Measurements from ENCODE around the gene PLIN3. TPM values are rescaled to one million over a fixed set of nuclear protein-coding genes. Genes with fewer than 3 reads are reported as not detected.
A peak's percentile ranks its signal among the peaks of the same experiment; 100 is the strongest.
"Not testable (repeated sequence)": the region's sequence is repeated elsewhere in the genome, so short reads cannot be mapped to it uniquely, and the experiment has no call there.

The PLIN3 gene
- total and polyA plus RNA-seq, 2 of the 8 experiments (the other 6 are each of a cell fraction or from before 2014, with no cell fraction given): 60.7 to 61.5 TPM

GRCh38 chr19:4832776-4833175, 34.7 kb downstream of the PLIN3 start:
- ChIA-PET POLR2A (ENCODE audit: partially characterized antibody) (no interaction called here), CTCF (ENCODE audit: partially characterized antibody) (no interaction called here)
- H2BK120ac ChIP-seq (replicated peaks; ENCODE audit: low read depth, low read length): no peak overlapping the region
- no peak for TF ChIP-seq KDM1A (IDR thresholded peaks at IDR 0.05; ENCODE audit: borderline replicate concordance, low read length)
- no peak overlapping the region for H4K91ac ChIP-seq (replicated peaks; ENCODE audit: insufficient read length, low read length)
- H3K27me3 ChIP-seq (replicated peaks in 1 of 4; ENCODE audit: control insufficient read depth in 3 of 4, extremely low read depth in 1 of 4, insufficient read depth in 3 of 4, low read length in 3 of 4): peaks cover 0 to 16% (median 12%) of the 10 kb centered on the region in 4 experiments; a peak in 6 of 7 replicates
- H2BK20ac ChIP-seq (ENCODE audit: low read length): no peak overlapping the region
- no peaks in the 10 kb centered on the region for H3K36me3 ChIP-seq (ENCODE audit: control insufficient read depth in 2 of 4, insufficient read depth in 4 of 4, low read length in 3 of 4)
- 91% methylated on average over 5 of the region's 5 CpGs; no CpG with 5 or more reads in 1 of the 2 experiments for WGBS, 2 experiments (ENCODE audit: extremely low coverage in 1 of 2, insufficient coverage in 1 of 2, insufficient read length in 1 of 2, insufficient replicate concordance in 2 of 2, low coverage in 1 of 2, low lambda C conversion rate in 2 of 2, missing lambda C conversion rate in 1 of 2)
- no peaks in the 10 kb centered on the region for H3K79me1 ChIP-seq (ENCODE audit: low read depth, low read length)
- H3K4me1 ChIP-seq (replicated peaks in 1 of 4; ENCODE audit: control insufficient read depth in 3 of 4, insufficient read depth in 4 of 4, low read length in 3 of 4): no peaks in the 10 kb centered on the region
- H3K4me2 ChIP-seq (ENCODE audit: insufficient read depth in 1 of 2, low read depth in 2 of 2, low read length in 2 of 2): no peak overlapping the region
- no peak overlapping the region for H2BK12ac ChIP-seq (ENCODE audit: low read depth, low read length)
- H3K4me3 ChIP-seq (ENCODE audit: extremely low read depth in 1 of 4, insufficient read depth in 2 of 4, low read depth in 3 of 4, low read length in 4 of 4): no peak overlapping the region
- DNase-seq (ENCODE audit: low read depth in 1 of 2, low spot score in 2 of 2): no peak
- no peak overlapping the region for H3K18ac ChIP-seq (ENCODE audit: extremely low read depth, low read length)
- no peak overlapping the region for H3K23ac ChIP-seq (ENCODE audit: insufficient read length)
- H4K20me1 ChIP-seq (replicated peaks in 1 of 2; ENCODE audit: control insufficient read depth in 1 of 2, insufficient read depth in 2 of 2, low read length in 2 of 2): no peaks in the 10 kb centered on the region
- no peaks in the 10 kb centered on the region for H3K79me2 ChIP-seq (ENCODE audit: control insufficient read depth in 1 of 2, insufficient read depth in 2 of 2, low read length in 2 of 2)
- FAIRE-seq: no peak
- no peak overlapping the region for H2BK15ac ChIP-seq (ENCODE audit: low read length)
- no peaks in the 10 kb centered on the region for H3K23me2 ChIP-seq (ENCODE audit: low read depth, low read length)
- no peak overlapping the region for H2BK5ac ChIP-seq (ENCODE audit: low read depth, low read length)
- H3K4ac ChIP-seq (replicated peaks; ENCODE audit: insufficient read length, low read depth, low read length): no peak overlapping the region
- H3K56ac ChIP-seq (replicated peaks; ENCODE audit: insufficient read length, low read depth, low read length): no peak overlapping the region
- H3K14ac ChIP-seq (ENCODE audit: insufficient read length): no peak overlapping the region
- H3K27ac ChIP-seq (ENCODE audit: low read depth, low read length): no peak overlapping the region
- H3K9me3 ChIP-seq (ENCODE audit: insufficient read depth in 2 of 2, low read depth in 1 of 2, low read length in 1 of 2): no peaks in the 10 kb centered on the region
- H4K5ac ChIP-seq (ENCODE audit: insufficient read length, low read depth, low read length): no peak overlapping the region
- no peak overlapping the region for H3K9ac ChIP-seq (replicated peaks in 1 of 4; ENCODE audit: extremely low read depth in 1 of 4, low read depth in 3 of 4, low read length in 3 of 4)
- H2AK5ac ChIP-seq (ENCODE audit: low read depth, low read length): no peak overlapping the region
- no peak overlapping the region for H2AFZ ChIP-seq (ENCODE audit: low read length)
- H4K8ac ChIP-seq (ENCODE audit: extremely low read depth, insufficient read depth, low read length): no peak overlapping the region

- H4K5ac ChIP-seq (ENCODE audit: insufficient read length, low read depth, low read length); H3K4ac ChIP-seq (replicated peaks; ENCODE audit: insufficient read length, low read depth, low read length); H3K36me3 ChIP-seq (ENCODE audit: control insufficient read depth in 2 of 4, insufficient read depth in 4 of 4, low read length in 3 of 4); H2BK120ac ChIP-seq (replicated peaks; ENCODE audit: low read depth, low read length); POLR2A ChIA-PET (ENCODE audit: partially characterized antibody); FAIRE-seq; H2BK15ac ChIP-seq (ENCODE audit: low read length); H2BK12ac ChIP-seq (ENCODE audit: low read depth, low read length); H3K23ac ChIP-seq (ENCODE audit: insufficient read length); H2BK5ac ChIP-seq (ENCODE audit: low read depth, low read length); H3K14ac ChIP-seq (ENCODE audit: insufficient read length); H3K79me2 ChIP-seq (ENCODE audit: control insufficient read depth in 1 of 2, insufficient read depth in 2 of 2, low read length in 2 of 2); H3K9me3 ChIP-seq (ENCODE audit: insufficient read depth in 2 of 2, low read depth in 1 of 2, low read length in 1 of 2); CTCF ChIA-PET (ENCODE audit: partially characterized antibody); H4K91ac ChIP-seq (replicated peaks; ENCODE audit: insufficient read length, low read length); H3K4me1 ChIP-seq (replicated peaks in 1 of 4; ENCODE audit: control insufficient read depth in 3 of 4, insufficient read depth in 4 of 4, low read length in 3 of 4); DNase-seq (ENCODE audit: low read depth in 1 of 2, low spot score in 2 of 2); H4K20me1 ChIP-seq (replicated peaks in 1 of 2; ENCODE audit: control insufficient read depth in 1 of 2, insufficient read depth in 2 of 2, low read length in 2 of 2); H3K56ac ChIP-seq (replicated peaks; ENCODE audit: insufficient read length, low read depth, low read length); H2BK20ac ChIP-seq (ENCODE audit: low read length); H3K27ac ChIP-seq (ENCODE audit: low read depth, low read length); H2AK5ac ChIP-seq (ENCODE audit: low read depth, low read length); H3K79me1 ChIP-seq (ENCODE audit: low read depth, low read length); H3K23me2 ChIP-seq (ENCODE audit: low read depth, low read length): not testable (repeated sequence)
- peak overlapping the region; percentile 28; the same call in 1 of the 2 replicates for H4K8ac ChIP-seq (ENCODE audit: extremely low read depth, insufficient read depth, low read length)
- H3K4me2 ChIP-seq (ENCODE audit: insufficient read depth in 1 of 2, low read depth in 2 of 2, low read length in 2 of 2): peak overlapping the region; percentile 58 to 98
- peaks cover 0 to 16% (median 12%) of the 10 kb centered on the region in 4 experiments; a peak in 6 of 7 replicates for H3K27me3 ChIP-seq (replicated peaks in 1 of 4; ENCODE audit: control insufficient read depth in 3 of 4, extremely low read depth in 1 of 4, insufficient read depth in 3 of 4, low read length in 3 of 4)
- H3K9ac ChIP-seq (replicated peaks in 1 of 4; ENCODE audit: extremely low read depth in 1 of 4, low read depth in 3 of 4, low read length in 3 of 4): 0 out of 7 replicates have a peak overlapping the region, but pooled peaks of 1 of the 4 experiments have one; percentile 25
- peak overlapping the region; percentile 79 for H2AFZ ChIP-seq (ENCODE audit: low read length)
- WGBS, 2 experiments (ENCODE audit: extremely low coverage in 1 of 2, insufficient coverage in 1 of 2, insufficient read length in 1 of 2, insufficient replicate concordance in 2 of 2, low coverage in 1 of 2, low lambda C conversion rate in 2 of 2, missing lambda C conversion rate in 1 of 2): 83% methylated on average over 9 of the region's 9 CpGs; no CpG with 5 or more reads in 1 of the 2 experiments
- peak overlapping the region; percentile 56 to 93 (median 64) for H3K4me3 ChIP-seq (ENCODE audit: extremely low read depth in 1 of 4, insufficient read depth in 2 of 4, low read depth in 3 of 4, low read length in 4 of 4)
- peak overlapping the region; percentile 71; the same call in 1 of the 2 replicates for H3K18ac ChIP-seq (ENCODE audit: extremely low read depth, low read length)
These were observed 35.5 kb downstream of the PLIN3 start for GRCh38 chr19:4831979-4832340.
